ENCODE results near the gene FOXD3.

The FOXD3 gene

GRCh38 chr1:63362578-63362977, 40.2 kb downstream of the FOXD3 start:
- DNase-seq, result no peak

GRCh38 chr1:63363014-63363413, 40.6 kb downstream of the FOXD3 start:
- DNase-seq, result no peak

- DNase-seq, result no peak
Measured at GRCh38 chr1:63366908-63367214, 44.5 kb downstream of the FOXD3 start.

- DNase-seq, result peak; percentile 96
Measured at GRCh38 chr1:63367215-63368103, 45.1 kb downstream of the FOXD3 start, which contains the start of gene ALG6. ALG6 (plus strand) TSS chr1:63367627; CDS start chr1:63370978, 3,351 bp downstream.

GRCh38 chr1:63368131-63368530, 45.8 kb downstream of the FOXD3 start:
- DNase-seq, result no peak
